Activated CD4-positive, alpha-beta T cell treated with anti-CD3 and anti-CD28 coated beads for 1 hour (primary cell): Measurements from ENCODE around the gene POU2AF1.

Experiments used
- DNase-seq: peaks from one replicate; pipeline ENCODE4 v3.0.0-alpha.2; 2020

POU2AF1 gene

GRCh38 chr11:111378861-111379601, at the start of gene POU2AF1:
POU2AF1 (minus strand) TSS chr11:111379275; CDS start chr11:111379177, 98 bp downstream.
- DNase-seq = peak; percentile 56

GRCh38 chr11:111428113-111428876, 49.2 kb upstream of the POU2AF1 start:
- no peak for DNase-seq

- DNase-seq = no peak
Measured at GRCh38 chr11:111427471-111427912, 48.4 kb upstream of the POU2AF1 start.

GRCh38 chr11:111426617-111427016, 47.5 kb upstream of the POU2AF1 start:
- DNase-seq = no peak

GRCh38 chr11:111423250-111423615, 44.2 kb upstream of the POU2AF1 start:
- no peak for DNase-seq

- DNase-seq = peak; percentile 34
Measured at GRCh38 chr11:111422494-111423249, 43.6 kb upstream of the POU2AF1 start.

GRCh38 chr11:111421251-111421650, 42.2 kb upstream of the POU2AF1 start:
- no peak for DNase-seq

- DNase-seq = no peak
Measured at GRCh38 chr11:111419641-111420327, 40.7 kb upstream of the POU2AF1 start.

- DNase-seq = no peak
Measured at GRCh38 chr11:111419181-111419580, 40.1 kb upstream of the POU2AF1 start.

- no peak for DNase-seq
Measured at GRCh38 chr11:111418436-111418787, 39.3 kb upstream of the POU2AF1 start.

- DNase-seq = no peak
Measured at GRCh38 chr11:111417766-111418435, 38.8 kb upstream of the POU2AF1 start.

- no peak for DNase-seq
Measured at GRCh38 chr11:111417011-111417765, 38.1 kb upstream of the POU2AF1 start.

GRCh38 chr11:111416231-111416960, 37.3 kb upstream of the POU2AF1 start:
- no peak for DNase-seq

- no peak for DNase-seq
Measured at GRCh38 chr11:111414936-111415335, 35.9 kb upstream of the POU2AF1 start.

- no peak for DNase-seq
Measured at GRCh38 chr11:111414267-111414931, 35.3 kb upstream of the POU2AF1 start.

- no peak for DNase-seq
Measured at GRCh38 chr11:111413849-111414248, 34.8 kb upstream of the POU2AF1 start.

- no peak for DNase-seq
Measured at GRCh38 chr11:111412293-111412692, 33.2 kb upstream of the POU2AF1 start.

GRCh38 chr11:111411456-111411855, 32.4 kb upstream of the POU2AF1 start:
- DNase-seq = no peak

- no peak for DNase-seq
Measured at GRCh38 chr11:111410951-111411350, 31.9 kb upstream of the POU2AF1 start.

- DNase-seq = no peak
Measured at GRCh38 chr11:111409915-111410314, 30.8 kb upstream of the POU2AF1 start.
